H1 (cell line): ENCODE data around the gene ZBTB7B. TPM values are rescaled to one million over a fixed set of nuclear protein-coding genes. Genes with fewer than 3 reads are reported as not detected.

ENCODE experiments used
- ATF3 ChIP-seq: IDR thresholded peaks from 2 replicates; pipeline ENCODE4 v1.6.1; 2011; ENCODE audit warnings: low read depth, mild to moderate bottlenecking, low read length; ENCODE audit not compliant: insufficient read depth
- CHD2 ChIP-seq: IDR thresholded peaks from 2 replicates; pipeline ENCODE4 v1.6.1; 2012; ENCODE audit warnings: low read length, improper control_type of control experiment
- JUND ChIP-seq: IDR thresholded peaks from 2 replicates; pipeline ENCODE4 v1.6.1; 2011; ENCODE audit warnings: mild to moderate bottlenecking, improper control_type of control experiment, low read length
- NANOG ChIP-seq: IDR thresholded peaks from 2 replicates; pipeline ENCODE4 v1.6.1; 2011; ENCODE audit warnings: low read length, low read depth, mild to moderate bottlenecking, inconsistent platforms; ENCODE audit not compliant: insufficient read depth, poor library complexity, severe bottlenecking
- SIN3A ChIP-seq, 2 experiments: IDR thresholded peaks in 1 of 2; conservative IDR thresholded peaks in 1 of 2; 2 replicates each; pipeline ENCODE4 v1.6.1; 2011 to 2012; ENCODE audit warnings: low read length in 2 of 2, improper control_type of control experiment in 1 of 2, low read depth in 1 of 2, mild to moderate bottlenecking in 1 of 2
- TAF7 ChIP-seq: optimal IDR thresholded peaks from 2 replicates; pipeline ENCODE3; 2011; ENCODE audit warnings: low read depth, mild to moderate bottlenecking, inconsistent platforms, low read length, moderate library complexity, borderline replicate concordance
- polyA plus RNA-seq, 7 experiments: library from polyadenylated mRNA; depleted of rRNA in 3 of 7; stranded (reverse) in 5 of 7; unstranded in 2 of 7; fragments of >200 nt in 5 of 7; fragments of 200-250 nt in 2 of 7; gene quantifications; 1 replicate in 5 of 7; 2 replicates in 1 of 7; 4 replicates in 1 of 7; pipeline versions ENCODE4 v1.2.1 to v1.2.3, GENCODE V29; 2011 to 2013; ENCODE audit warnings: missing spikeins in 2 of 7, mixed read lengths in 2 of 7
- total RNA-seq: library from RNA; stranded (reverse); fragmentation: NEBNext Ultra II Directional; extraction: Animal tissue kit (Norgen Biotek cat#: 25700); gene quantifications from 2 replicates; pipeline ENCODE4 v1.2.1, GENCODE V29; 2021
- TF ChIP-seq, protein P1 (sequence below): fragments of 300-600 bp; sonication (generic); IDR thresholded peaks from 2 replicates; pipeline ENCODE4 v1.7.1; 2012; ENCODE audit warnings: low read length, moderate library complexity, mild to moderate bottlenecking, inconsistent platforms; ENCODE audit not compliant: insufficient replicate concordance
- TF ChIP-seq, protein P2 (sequence below): IDR thresholded peaks from 2 replicates; pipeline ENCODE4 v1.6.1; 2011; ENCODE audit warnings: low read length, improper control_type of control experiment

Gene ZBTB7B
- total and polyA plus RNA-seq, 2 of the 8 experiments (the other 6 are each of a cell fraction or from before 2014, with no cell fraction given) = 24.5 to 36.9 TPM

- TF ChIP-seq, protein P1, sequence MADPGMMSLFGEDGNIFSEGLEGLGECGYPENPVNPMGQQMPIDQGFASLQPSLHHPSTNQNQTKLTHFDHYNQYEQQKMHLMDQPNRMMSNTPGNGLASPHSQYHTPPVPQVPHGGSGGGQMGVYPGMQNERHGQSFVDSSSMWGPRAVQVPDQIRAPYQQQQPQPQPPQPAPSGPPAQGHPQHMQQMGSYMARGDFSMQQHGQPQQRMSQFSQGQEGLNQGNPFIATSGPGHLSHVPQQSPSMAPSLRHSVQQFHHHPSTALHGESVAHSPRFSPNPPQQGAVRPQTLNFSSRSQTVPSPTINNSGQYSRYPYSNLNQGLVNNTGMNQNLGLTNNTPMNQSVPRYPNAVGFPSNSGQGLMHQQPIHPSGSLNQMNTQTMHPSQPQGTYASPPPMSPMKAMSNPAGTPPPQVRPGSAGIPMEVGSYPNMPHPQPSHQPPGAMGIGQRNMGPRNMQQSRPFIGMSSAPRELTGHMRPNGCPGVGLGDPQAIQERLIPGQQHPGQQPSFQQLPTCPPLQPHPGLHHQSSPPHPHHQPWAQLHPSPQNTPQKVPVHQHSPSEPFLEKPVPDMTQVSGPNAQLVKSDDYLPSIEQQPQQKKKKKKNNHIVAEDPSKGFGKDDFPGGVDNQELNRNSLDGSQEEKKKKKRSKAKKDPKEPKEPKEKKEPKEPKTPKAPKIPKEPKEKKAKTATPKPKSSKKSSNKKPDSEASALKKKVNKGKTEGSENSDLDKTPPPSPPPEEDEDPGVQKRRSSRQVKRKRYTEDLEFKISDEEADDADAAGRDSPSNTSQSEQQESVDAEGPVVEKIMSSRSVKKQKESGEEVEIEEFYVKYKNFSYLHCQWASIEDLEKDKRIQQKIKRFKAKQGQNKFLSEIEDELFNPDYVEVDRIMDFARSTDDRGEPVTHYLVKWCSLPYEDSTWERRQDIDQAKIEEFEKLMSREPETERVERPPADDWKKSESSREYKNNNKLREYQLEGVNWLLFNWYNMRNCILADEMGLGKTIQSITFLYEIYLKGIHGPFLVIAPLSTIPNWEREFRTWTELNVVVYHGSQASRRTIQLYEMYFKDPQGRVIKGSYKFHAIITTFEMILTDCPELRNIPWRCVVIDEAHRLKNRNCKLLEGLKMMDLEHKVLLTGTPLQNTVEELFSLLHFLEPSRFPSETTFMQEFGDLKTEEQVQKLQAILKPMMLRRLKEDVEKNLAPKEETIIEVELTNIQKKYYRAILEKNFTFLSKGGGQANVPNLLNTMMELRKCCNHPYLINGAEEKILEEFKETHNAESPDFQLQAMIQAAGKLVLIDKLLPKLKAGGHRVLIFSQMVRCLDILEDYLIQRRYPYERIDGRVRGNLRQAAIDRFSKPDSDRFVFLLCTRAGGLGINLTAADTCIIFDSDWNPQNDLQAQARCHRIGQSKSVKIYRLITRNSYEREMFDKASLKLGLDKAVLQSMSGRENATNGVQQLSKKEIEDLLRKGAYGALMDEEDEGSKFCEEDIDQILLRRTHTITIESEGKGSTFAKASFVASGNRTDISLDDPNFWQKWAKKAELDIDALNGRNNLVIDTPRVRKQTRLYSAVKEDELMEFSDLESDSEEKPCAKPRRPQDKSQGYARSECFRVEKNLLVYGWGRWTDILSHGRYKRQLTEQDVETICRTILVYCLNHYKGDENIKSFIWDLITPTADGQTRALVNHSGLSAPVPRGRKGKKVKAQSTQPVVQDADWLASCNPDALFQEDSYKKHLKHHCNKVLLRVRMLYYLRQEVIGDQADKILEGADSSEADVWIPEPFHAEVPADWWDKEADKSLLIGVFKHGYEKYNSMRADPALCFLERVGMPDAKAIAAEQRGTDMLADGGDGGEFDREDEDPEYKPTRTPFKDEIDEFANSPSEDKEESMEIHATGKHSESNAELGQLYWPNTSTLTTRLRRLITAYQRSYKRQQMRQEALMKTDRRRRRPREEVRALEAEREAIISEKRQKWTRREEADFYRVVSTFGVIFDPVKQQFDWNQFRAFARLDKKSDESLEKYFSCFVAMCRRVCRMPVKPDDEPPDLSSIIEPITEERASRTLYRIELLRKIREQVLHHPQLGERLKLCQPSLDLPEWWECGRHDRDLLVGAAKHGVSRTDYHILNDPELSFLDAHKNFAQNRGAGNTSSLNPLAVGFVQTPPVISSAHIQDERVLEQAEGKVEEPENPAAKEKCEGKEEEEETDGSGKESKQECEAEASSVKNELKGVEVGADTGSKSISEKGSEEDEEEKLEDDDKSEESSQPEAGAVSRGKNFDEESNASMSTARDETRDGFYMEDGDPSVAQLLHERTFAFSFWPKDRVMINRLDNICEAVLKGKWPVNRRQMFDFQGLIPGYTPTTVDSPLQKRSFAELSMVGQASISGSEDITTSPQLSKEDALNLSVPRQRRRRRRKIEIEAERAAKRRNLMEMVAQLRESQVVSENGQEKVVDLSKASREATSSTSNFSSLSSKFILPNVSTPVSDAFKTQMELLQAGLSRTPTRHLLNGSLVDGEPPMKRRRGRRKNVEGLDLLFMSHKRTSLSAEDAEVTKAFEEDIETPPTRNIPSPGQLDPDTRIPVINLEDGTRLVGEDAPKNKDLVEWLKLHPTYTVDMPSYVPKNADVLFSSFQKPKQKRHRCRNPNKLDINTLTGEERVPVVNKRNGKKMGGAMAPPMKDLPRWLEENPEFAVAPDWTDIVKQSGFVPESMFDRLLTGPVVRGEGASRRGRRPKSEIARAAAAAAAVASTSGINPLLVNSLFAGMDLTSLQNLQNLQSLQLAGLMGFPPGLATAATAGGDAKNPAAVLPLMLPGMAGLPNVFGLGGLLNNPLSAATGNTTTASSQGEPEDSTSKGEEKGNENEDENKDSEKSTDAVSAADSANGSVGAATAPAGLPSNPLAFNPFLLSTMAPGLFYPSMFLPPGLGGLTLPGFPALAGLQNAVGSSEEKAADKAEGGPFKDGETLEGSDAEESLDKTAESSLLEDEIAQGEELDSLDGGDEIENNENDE = no peak
- peak; percentile 17 to 74; a peak in 2 of 4 replicates for TF ChIP-seq SIN3A (conservative IDR thresholded peaks at IDR 0.05 in 1 of 2, IDR thresholded peaks at IDR 0.05 in 1 of 2; ENCODE audit: low read depth in 1 of 2, low read length in 2 of 2)
- TF ChIP-seq NANOG = no peak
- peak; percentile 13 for TF ChIP-seq TAF7
- TF ChIP-seq, protein P2, sequence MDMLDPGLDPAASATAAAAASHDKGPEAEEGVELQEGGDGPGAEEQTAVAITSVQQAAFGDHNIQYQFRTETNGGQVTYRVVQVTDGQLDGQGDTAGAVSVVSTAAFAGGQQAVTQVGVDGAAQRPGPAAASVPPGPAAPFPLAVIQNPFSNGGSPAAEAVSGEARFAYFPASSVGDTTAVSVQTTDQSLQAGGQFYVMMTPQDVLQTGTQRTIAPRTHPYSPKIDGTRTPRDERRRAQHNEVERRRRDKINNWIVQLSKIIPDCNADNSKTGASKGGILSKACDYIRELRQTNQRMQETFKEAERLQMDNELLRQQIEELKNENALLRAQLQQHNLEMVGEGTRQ = no peak
- TF ChIP-seq JUND = peak; percentile 89
- peak; percentile 88 for TF ChIP-seq CHD2
- 0 out of 2 replicates have a peak, but pooled peaks have one; percentile 20 for TF ChIP-seq ATF3
These were observed 28.3 kb upstream of the ZBTB7B start, which contains the start of gene CKS1B (continued) for GRCh38 chr1:154974102-154974807.
